ENCODE data around the gene CDH22. TPM values are rescaled to one million over a fixed set of nuclear protein-coding genes. Genes with fewer than 3 reads are reported as not detected.

CDH22 gene
- total and polyA plus RNA-seq, 10 of the 15 experiments (the other 5 are each of a cell fraction or from before 2014, with no cell fraction given) = not detected

- ChIA-PET RAD21 (ENCODE audit: unreplicated experiment) (no interaction called here), CTCF (interaction anchor here (0.9 to 1.8 kb wide), 4 partner anchors 34 to 122 kb away, joined by 3 to 6 read pairs (median 4); no protein-coding TSS in a partner anchor), SMC1A (ENCODE audit: uncharacterized antibody, unreplicated experiment) (interaction anchor here (1.0 kb wide), 1 partner anchor 100 kb away, joined by 3 read pairs; no protein-coding TSS in a partner anchor), POLR2A (interaction anchor here (0.7 kb wide), 1 partner anchor 1165 kb away, joined by 4 read pairs; no protein-coding TSS in a partner anchor)
- intact Hi-C loops (cut with micrococcal nuclease; ENCODE audit: unreplicated experiment) (loop anchor here (2.0 kb wide), 1 partner anchor 111 kb away; no protein-coding TSS in a partner anchor), in situ Hi-C loops (cut with MboI) (no loop called here)
- no peak for DNase-seq (ENCODE audit: low read depth, low spot score)
- Histone ChIP-seq H3K9ac (ENCODE audit: control insufficient read depth, insufficient read depth, low read length) (no peak overlapping the region), H3K36me3 (ENCODE audit: control insufficient read depth in 2 of 2, insufficient read depth in 2 of 2, low read length in 1 of 2) (no peaks in the 10 kb centered on the region), H2AFZ (ENCODE audit: control insufficient read depth, low read depth, low read length) (no peak overlapping the region), H3K4me1 (ENCODE audit: control insufficient read depth, insufficient read depth, low read length) (peaks cover 16% of the 10 kb centered on the region), H4K20me1 (ENCODE audit: control insufficient read depth, insufficient read depth) (peaks cover 6% of the 10 kb centered on the region), H3K79me2 (ENCODE audit: control insufficient read depth, insufficient read depth, low read length) (no peaks in the 10 kb centered on the region), H3K4me2 (ENCODE audit: control insufficient read depth, insufficient read depth) (no peak overlapping the region), H3K27me3 (replicated peaks in 1 of 2; ENCODE audit: control insufficient read depth in 2 of 2, insufficient read depth in 2 of 2, low read length in 1 of 2) (peaks cover 2 to 5% of the 10 kb centered on the region in 2 experiments; a peak in 3 of 4 replicates), H3K4me3 (no peak overlapping the region), H3K9me3 (replicated peaks; ENCODE audit: control insufficient read depth, insufficient read depth, low read length) (no peaks in the 10 kb centered on the region), H3K27ac (ENCODE audit: control insufficient read depth, insufficient read depth) (no peak overlapping the region)
- TF ChIP-seq POLR2AphosphoS2 (IDR thresholded peaks at IDR 0.05; ENCODE audit: low read depth, low read length) (peak; percentile 42; the same call in 1 of the 2 replicates), BCL11A (IDR thresholded peaks at IDR 0.05; ENCODE audit: low read depth, low read length) (no peak), POLR2AphosphoS5 (IDR thresholded peaks at IDR 0.05; ENCODE audit: low read length) (peak; percentile 59)
- FAIRE-seq = no peak
- BruUV-seq (replicated peaks) = no TSS peak
- no peak for ATAC-seq
- WGBS (ENCODE audit: insufficient coverage, insufficient replicate concordance, low lambda C conversion rate, missing lambda C conversion rate) = 29% methylated on average over 11 of the region's 11 CpGs
Observed at GRCh38 chr20:46133886-46134654, 174.2 kb downstream of the CDH22 start.

GRCh38 chr20:46132705-46133120, 175.6 kb downstream of the CDH22 start:
- RAD21 ChIA-PET (ENCODE audit: unreplicated experiment) = interaction anchor here (0.7 to 0.9 kb wide), 3 partner anchors 25 to 217 kb away, joined by 3 read pairs; no protein-coding TSS in a partner anchor
- intact Hi-C loops (cut with micrococcal nuclease; ENCODE audit: unreplicated experiment) = loop anchor here (1.0 to 2.0 kb wide), 3 partner anchors 42 to 279 kb away; no protein-coding TSS in a partner anchor
- TF ChIP-seq NFIC (IDR thresholded peaks at IDR 0.05; ENCODE audit: low read depth, low read length) = peak; percentile 14; the same call in 1 of the 2 replicates
- no peak for TF ChIP-seq FOXK2 (IDR thresholded peaks at IDR 0.05)
- no peak for TF ChIP-seq HSF1 (IDR thresholded peaks at IDR 0.05; ENCODE audit: low read depth, low read length)
- TF ChIP-seq STAT3 (IDR thresholded peaks at IDR 0.05; ENCODE audit: low read depth, low read length) = no peak
- TF ChIP-seq SMC3 (IDR thresholded peaks at IDR 0.05; ENCODE audit: borderline replicate concordance, low read length) = peak; percentile 66
- no peak for TF ChIP-seq SUZ12 (IDR thresholded peaks at IDR 0.05; ENCODE audit: unreplicated experiment)
- TF ChIP-seq PML (IDR thresholded peaks at IDR 0.05; ENCODE audit: low read length) = no peak
- no peak for TF ChIP-seq JUND (IDR thresholded peaks at IDR 0.05; ENCODE audit: low read depth, low read length)
- no peak for TF ChIP-seq SUPT20H (IDR thresholded peaks at IDR 0.05; ENCODE audit: borderline replicate concordance, control insufficient read depth, low read depth, low read length)
- TF ChIP-seq YY1 (IDR thresholded peaks at IDR 0.05; ENCODE audit: low read depth, low read length) = peak; percentile 65
- no peak for TF ChIP-seq HDAC2 (IDR thresholded peaks at IDR 0.05)

More at GRCh38 chr20:46132705-46133120, 175.6 kb downstream of the CDH22 start:
- peaks cover 0 to 6% of the 10 kb centered on the region in 2 experiments; a peak in 3 of 4 replicates for H3K36me3 ChIP-seq (ENCODE audit: control insufficient read depth in 2 of 2, insufficient read depth in 2 of 2, low read length in 1 of 2)
- peak; percentile 76 for ATAC-seq
- ChIA-PET CTCF (interaction anchor here (0.8 to 6.0 kb wide), 17 partner anchors 13 to 353 kb away, joined by 3 to 63 read pairs (median 4); partner anchors contain the start of gene ELMO2), SMC1A (ENCODE audit: uncharacterized antibody, unreplicated experiment) (interaction anchor here (0.8 to 5.9 kb wide), 5 partner anchors 9 to 216 kb away, joined by 3 to 39 read pairs (median 5); partner anchors contain the start of gene CD40), POLR2A (no interaction called here)
- 15% methylated on average over 17 of the region's 17 CpGs for WGBS (ENCODE audit: insufficient coverage, insufficient replicate concordance, low lambda C conversion rate, missing lambda C conversion rate)
- no peak overlapping the region for H3K4me3 ChIP-seq
- H2AFZ ChIP-seq (ENCODE audit: control insufficient read depth, low read depth, low read length) = no peak overlapping the region
- no peak overlapping the region for H3K9ac ChIP-seq (ENCODE audit: control insufficient read depth, insufficient read depth, low read length)
- no TSS peak for BruUV-seq (replicated peaks)
- H4K20me1 ChIP-seq (ENCODE audit: control insufficient read depth, insufficient read depth) = peaks cover 6% of the 10 kb centered on the region
- in situ Hi-C loops (cut with MboI) = no loop called here
- peaks cover 0 to 3% of the 10 kb centered on the region in 2 experiments; a peak in 2 of 4 replicates for H3K27me3 ChIP-seq (replicated peaks in 1 of 2; ENCODE audit: control insufficient read depth in 2 of 2, insufficient read depth in 2 of 2, low read length in 1 of 2)
- no peak overlapping the region for H3K27ac ChIP-seq (ENCODE audit: control insufficient read depth, insufficient read depth)
- H3K4me2 ChIP-seq (ENCODE audit: control insufficient read depth, insufficient read depth) = no peak overlapping the region
- FAIRE-seq = no peak
- no peaks in the 10 kb centered on the region for H3K9me3 ChIP-seq (replicated peaks; ENCODE audit: control insufficient read depth, insufficient read depth, low read length)
- no peaks in the 10 kb centered on the region for H3K79me2 ChIP-seq (ENCODE audit: control insufficient read depth, insufficient read depth, low read length)
- peaks cover 21% of the 10 kb centered on the region for H3K4me1 ChIP-seq (ENCODE audit: control insufficient read depth, insufficient read depth, low read length)
- no peak for DNase-seq (ENCODE audit: low read depth, low spot score)

Data from GM12878 (cell line).